Daoy (cell line): ENCODE data around the gene PIAS2. TPM values are rescaled to one million over a fixed set of nuclear protein-coding genes. Genes with fewer than 3 reads are reported as not detected.
"Not testable (repeated sequence)": the region's sequence is repeated elsewhere in the genome, so short reads cannot be mapped to it uniquely, and the experiment has no call there.

ENCODE experiments used
- DNase-seq: peaks from one replicate; pipeline ENCODE4 v3.0.0-alpha.2; 2015; ENCODE audit warnings: low read depth
- total RNA-seq: library from RNA; depleted of rRNA; stranded (reverse); fragments of >200 nt; shearing (Covaris generic); gene quantifications from 2 replicates; pipeline ENCODE4 v1.2.3, GENCODE V29; 2014

Gene PIAS2
- total RNA-seq, 1 experiment from 2014 or later, result 15.8 TPM

DNA sequence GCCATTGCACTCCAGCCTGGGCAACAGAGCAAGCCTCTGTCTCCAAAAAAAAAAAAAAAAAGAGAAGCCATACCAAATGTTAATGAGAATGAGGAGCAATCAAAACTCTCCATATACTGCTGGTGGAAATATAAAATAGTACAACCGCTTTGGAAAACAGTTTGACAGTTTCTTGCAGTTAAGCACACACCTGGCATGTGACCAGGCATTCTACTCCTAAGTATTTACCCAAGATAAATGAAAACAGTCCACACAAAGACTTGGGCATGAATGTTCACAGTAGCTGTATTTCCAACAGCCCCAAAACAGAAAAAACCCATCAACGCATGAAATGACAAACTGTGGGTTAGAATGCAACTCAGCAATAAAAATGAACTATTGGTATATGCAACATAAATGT, 84.5 kb downstream of the PIAS2 start:
- DNase-seq, result no peak

DNA sequence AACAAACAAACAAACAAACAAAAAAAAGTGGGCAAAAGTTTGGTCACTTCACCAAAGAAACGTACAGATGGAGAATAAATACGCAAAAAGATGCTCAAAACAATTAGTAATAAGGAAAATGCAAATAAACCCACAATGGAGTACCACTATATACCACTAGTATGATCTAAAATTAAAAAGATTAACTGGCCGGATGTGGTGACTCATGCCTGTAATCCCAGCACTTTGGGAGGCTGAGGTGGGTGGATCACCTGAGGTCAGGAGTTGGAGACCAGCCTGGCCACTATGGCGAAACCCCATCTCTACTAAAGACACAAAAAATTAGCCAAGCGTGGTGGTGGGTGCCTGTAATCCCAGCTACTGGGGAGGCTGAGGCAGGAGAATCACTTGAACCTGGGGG, 84.9 kb downstream of the PIAS2 start:
- not testable (repeated sequence) for DNase-seq

DNA sequence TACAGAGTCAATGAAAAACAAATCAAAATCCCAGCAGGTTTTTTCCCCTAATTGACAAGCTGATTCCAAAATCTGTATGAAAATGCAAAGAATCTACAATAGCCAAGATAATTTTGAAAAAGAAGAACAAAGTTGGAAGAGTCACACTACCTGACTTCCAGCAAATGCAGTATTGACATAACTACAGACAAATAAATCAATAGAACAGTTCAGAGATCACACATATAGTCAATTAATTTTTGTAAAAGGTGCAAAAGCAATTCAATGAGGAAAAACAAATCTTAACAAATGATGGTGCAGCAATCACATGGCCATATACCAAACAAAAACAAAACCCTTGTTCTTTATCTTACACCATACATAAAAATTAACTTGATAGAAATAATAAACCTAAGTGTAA, 85.9 kb downstream of the PIAS2 start:
- no peak for DNase-seq

DNA sequence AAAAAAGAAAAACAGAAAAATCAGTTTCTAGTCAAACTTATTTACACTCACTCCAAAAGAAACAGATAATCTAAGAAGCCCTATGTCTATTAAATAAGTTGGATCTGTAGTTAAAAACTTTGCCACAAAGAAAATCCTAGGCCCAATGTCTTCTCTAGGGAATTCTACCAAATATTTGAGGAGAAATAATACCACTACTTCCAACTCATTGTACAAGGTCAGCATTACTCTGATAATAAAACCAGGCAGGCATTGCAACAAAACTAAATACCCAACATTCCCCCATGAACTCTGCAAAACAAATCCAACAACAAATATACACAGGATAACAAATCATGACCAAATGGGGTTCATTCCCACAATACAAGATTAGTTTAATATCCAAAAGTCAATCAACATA, 86.7 kb downstream of the PIAS2 start:
- no peak for DNase-seq

DNA sequence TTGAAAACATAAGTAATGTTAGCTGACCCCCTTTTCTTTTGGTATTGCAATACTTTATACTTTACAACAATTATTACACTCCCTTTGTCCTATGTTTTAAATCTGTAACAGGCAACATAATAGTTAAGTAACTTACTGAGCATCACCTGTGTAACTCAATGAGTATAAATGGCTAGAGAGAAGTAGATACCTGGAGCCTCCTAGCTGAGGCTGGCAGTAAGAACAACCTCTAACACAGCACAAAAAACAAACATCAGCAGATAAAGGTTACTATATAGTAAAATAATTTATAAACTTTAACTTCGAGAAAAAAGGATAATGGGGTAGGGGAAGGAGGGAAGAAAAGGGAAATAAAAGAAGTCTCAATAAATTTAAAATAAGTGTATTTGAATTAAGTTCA, 87.4 kb downstream of the PIAS2 start:
- no peak for DNase-seq

DNA sequence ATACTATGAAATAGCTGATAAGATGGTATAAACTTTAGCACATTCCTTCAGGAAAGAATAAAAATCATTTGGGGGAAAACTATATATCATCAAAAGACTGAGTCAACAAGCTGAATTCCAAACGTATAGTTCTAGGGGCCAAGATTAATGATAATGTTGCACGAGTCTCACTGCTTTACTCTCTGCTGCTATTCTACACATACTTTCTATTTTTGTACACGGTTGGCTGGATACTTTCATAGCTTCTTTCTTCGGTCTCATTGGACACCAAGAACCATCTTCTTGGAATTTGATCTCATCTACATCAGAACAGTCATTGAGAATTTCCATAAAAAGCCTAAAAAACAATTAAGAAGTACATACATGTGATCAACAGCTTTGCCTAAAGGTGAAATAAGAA, 87.8 kb downstream of the PIAS2 start:
- no peak for DNase-seq

DNA sequence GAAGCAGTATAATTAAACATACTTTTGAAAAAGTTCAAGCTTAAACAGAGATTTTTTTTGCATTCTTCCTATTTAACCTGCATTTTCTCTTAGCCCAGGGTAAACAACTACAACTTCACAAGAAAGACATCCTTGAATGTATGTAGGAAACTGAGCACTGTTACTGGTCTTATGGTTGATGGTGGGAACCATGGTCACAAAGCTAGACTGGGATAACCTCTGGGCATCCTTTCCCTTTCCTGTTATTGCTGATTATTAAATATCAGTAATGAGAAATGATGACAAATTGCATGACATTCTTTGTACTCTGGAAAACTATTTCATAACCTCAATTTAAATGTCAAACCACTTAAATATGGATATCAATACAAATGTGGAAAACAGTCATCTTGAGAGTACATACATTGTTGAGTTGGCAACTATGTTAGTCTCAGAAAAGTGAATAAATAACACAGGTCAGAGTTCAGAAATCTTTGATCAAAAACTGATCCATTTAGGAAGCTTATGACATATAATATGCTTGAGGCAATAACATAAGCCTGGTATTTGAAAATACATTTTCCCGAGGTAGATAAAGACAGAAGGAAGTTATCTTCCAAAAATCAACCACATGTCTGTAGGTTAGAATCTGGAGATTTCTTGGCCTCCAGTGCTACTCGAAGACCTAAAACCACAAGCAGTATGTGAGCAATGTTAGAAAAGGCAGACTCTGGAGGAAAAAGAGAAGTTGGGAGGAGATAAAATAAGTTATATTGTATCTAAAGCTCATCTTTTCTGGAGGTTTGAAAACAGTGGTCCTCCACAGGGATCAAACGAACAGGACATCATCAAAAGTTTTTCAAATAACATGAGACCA, 95.2 kb downstream of the PIAS2 start:
- no peak for DNase-seq

DNA sequence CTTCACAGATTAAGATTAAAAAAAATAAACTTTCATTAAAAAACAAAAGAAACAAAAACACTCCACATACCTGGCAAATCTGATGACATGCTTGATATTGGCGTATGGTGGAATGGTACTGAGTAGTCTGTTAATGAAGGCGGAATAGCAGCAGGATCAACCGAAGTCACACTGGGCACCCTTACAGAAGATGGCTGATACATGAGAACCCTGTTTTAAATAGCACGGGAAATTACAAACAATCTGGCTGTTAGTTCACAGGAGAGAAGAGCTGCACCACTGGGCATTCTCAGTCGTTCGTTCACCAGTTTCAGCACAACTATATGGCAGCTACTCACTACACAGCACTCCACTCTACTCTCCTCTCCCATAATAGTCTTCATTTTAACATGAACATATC, 96.4 kb downstream of the PIAS2 start:
- DNase-seq, result no peak

DNA sequence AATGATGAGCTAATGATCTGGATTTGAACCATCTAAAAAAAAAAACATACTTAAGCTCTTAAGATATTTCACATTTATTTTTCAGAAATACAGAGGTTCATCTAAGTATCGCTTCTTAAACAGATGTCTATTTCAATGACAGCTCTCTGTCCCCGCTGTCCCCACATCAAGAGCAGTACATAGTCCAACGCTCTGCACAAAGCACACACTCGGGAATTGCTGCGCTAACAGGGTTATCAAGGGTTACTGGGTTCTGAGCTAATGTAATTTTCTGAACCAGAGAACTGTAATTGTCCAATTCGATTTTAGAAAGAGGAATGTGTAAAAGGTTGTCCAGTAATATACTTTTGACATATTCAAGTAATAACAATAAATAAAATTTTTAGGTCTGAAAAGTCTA, 101.6 kb downstream of the PIAS2 start:
- no peak for DNase-seq

DNA sequence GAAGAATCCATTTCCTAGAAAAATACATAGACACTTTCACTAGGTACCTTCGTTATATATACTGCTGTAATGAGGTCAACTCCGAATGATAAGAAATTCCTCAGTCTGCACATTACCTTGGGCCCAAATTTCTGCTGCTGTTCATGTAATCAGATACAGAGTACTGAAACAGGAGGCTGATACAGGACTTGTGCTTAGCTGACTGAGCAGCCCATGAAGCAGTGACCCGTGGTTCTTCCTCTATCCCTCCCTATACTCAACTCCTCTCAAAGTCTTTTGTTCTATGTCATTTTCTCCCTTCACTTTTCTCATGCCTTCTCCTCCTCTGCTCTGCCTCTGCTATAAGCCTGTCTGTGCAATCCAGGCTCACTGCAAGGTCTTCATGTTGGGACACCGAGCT, 102.9 kb downstream of the PIAS2 start:
- DNase-seq, result no peak

DNA sequence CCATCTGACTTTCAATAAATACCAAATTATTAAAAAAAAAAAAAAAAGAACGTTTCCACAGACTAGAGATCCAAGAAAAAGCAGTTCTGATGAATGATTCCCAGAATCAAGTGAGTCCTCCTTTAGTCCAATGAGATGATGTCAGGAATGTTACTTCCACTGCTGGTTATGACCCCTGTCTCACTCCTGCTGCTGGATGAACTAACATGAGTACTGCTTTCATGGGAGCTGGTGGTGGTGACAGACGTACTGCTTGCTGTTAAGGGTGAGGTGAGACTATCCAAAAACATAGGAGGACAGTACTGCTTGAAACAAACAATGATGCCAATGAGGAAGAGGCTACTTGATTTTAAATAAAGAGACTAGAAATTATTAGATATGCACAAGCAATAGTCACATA, 105.0 kb downstream of the PIAS2 start:
- DNase-seq, result no peak

DNA sequence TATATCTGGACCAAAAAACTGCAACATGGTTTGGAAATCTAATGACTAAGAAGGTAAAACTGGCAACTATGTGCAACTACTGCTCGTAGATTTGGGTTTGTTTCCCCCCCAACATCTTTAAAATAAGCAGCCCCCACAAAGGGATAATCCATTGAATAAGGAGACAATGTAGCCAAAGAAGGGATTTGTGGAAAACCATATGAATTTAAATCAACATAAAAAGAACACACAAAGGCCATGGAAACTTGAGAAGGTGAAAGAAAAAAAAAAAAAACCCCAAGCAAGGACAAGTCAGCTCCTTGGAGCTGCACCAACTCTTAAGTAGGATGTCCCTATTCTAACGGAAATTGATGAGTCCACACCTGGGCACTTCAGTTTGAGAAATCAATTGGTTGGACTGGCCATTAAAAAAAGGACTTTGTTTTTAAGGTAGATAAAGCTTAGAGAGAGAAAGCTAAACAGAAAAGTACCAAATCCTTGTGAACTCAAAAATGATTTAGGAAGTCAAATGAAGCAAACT, 106.8 kb downstream of the PIAS2 start:
- DNase-seq, result no peak

DNA sequence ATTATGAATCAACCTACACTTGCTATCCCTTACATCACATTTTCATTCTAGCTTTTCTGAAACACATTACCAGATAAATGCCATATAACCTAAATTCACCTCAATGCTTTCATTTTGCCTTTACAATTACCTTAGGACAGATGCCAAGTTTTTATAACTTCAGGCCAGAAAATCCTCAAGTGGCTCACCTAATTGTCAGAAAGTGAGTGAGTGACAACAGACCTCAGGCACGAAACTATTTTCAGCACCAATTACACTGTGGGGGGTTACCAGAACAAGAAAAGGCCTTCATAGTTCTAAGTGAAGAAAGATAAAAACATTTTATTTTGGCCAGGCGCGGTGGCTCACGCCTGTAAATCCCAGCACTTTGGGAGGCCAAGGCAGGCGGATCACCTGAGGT, 108.2 kb downstream of the PIAS2 start:
- no peak for DNase-seq

DNA sequence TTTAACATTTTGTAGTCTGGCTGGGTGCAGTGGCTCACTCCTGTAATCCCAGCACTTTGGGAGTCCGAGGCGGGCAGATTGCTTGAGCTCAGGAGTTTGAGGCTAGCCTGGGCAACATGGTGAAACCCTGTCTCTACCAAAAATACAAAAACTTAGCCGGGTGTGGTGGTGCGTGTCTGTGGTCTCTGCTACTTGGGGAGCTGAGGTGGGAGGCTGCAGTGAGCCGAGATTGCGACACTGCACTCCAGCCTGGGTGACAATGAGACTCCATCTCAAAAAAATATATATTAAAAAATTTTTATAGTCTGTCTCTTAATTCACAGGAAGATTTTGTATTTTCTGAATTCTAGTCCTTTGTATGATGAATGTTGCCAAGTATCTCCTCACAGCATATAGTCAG, 121.4 kb downstream of the PIAS2 start:
- DNase-seq, result not testable (repeated sequence)

DNA sequence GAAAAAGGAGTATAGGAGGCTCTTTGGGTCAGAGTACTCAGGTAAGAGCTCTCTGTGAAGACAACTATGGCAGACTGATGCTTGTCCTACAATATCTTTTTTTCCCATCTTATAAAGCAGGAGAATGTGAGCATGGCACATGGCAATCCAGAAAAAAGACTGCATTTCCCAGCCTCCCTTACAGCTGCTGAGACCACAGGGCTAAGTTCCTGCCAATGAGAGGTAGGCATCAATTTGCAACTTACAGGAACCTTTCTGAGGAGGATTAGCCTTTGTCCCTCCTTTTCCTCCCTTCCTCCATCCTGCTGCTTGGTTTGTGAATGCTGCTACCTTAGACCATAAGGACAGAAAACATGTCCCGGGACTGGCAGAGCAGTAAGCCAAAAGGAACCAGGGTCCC, 122.7 kb downstream of the PIAS2 start:
- no peak for DNase-seq

DNA sequence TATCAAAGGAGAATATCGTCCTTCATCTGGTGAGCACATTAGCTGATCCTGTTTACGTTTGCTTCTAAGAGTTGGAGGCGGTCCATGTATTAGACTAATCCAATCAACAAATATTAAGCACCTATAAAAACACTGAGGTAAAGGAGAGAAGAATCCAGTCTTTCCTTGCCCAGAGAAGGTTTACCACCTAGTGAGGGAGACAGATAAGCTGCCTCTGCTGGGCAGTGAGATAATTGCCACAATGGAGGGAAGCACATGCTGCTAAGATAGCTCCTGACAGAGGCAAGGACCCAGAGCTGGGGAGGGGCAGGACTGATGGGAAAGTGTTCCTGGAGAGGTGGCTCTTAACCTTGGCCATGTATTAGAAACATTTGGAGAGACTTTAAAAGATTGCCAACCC, 123.7 kb downstream of the PIAS2 start:
- no peak for DNase-seq

DNA sequence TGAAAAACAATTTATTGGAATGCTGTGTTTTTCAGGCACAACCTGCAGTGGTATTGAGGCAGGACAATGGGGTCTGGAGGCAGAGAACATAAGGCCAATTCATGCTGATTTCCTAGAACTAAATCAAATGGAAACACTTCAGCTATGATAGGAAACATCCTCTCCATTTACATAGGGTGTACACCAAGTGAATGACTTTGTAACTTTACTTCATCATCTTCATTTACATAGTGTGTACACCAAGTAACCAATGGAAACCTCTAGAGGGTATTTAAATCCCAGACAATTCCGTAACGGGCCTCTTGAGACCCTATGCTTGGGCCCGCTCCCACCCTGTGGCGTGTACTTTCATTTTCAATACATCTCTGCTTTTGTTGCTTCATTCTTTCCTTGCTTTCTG, 128.2 kb downstream of the PIAS2 start:
- no peak for DNase-seq

DNA sequence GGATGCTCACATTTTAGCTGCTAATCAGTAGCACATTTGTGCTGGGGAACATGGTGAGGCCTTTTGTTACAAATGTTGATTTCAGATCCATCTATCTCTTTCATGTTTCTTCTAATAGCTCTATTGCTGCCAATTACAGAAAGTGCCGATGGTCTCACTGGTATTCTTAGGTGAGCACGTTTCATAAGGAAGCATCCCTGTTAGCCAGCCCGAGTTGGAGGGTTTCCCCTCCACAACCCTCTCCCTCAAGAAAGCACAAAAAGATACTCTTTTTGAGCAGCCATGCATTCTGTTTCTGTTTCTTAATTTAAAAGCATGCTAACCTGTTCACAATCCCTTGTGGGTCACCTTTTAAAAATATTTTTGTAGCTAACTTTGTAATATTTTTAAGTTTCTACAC, 129.6 kb downstream of the PIAS2 start:
- no peak for DNase-seq

DNA sequence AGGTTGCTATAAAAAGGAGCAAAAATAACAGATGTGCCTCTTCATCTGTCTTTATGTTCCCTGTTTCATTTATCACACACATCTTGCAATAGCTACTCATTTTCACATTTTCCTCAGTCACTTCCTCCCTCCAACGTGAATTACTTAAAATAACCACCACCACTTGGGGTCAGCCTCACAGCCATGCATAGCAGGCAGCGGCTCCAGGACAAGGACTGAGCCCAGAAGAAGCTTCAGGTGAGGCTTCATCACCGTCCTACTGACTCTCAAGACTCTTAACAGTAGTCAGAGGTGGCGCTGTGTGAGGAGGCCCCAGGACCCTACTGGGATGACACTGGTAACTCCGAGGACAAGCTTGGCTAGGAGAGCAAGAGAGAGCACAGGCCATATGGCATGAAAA, 144.9 kb downstream of the PIAS2 start:
- no peak for DNase-seq

DNA sequence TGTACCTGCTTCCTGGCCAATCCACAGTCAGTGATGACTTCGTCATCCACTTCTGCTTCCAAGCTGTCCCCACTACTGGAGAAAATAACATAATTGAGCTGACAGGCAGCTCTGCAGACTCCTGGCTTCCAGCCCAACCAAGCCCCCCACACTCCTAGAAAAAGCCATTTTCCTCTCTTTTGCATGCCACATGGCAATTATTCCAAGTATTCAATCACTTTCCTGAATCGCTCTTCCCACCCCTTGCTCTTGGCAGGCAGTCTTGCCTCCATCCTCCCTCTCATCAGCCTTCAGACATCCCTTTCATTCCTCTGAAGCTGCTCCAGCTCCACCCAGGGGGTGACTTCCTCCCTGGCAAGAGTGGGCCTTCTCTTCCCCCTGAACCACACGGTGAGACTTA, 146.2 kb downstream of the PIAS2 start:
- no peak for DNase-seq

DNA sequence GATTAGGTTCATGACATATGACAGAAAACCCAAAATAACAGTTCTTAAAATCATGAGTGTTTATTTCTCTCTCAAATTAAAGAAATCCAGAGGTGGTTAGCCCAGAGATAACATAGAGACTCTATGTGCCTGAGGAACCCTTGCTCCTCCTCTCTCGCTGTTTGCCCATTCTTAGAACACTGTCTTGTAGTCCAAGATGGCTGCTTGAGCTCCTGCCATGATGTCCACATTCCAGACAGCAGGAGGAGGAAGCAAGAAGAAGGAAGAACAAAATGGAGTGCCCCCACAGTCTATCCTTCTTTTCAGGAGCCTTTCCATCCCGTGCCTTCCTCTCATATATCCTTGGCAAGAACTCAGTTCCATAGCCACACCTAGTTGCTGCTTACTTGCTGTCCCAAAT, 146.6 kb downstream of the PIAS2 start:
- no peak for DNase-seq

DNA sequence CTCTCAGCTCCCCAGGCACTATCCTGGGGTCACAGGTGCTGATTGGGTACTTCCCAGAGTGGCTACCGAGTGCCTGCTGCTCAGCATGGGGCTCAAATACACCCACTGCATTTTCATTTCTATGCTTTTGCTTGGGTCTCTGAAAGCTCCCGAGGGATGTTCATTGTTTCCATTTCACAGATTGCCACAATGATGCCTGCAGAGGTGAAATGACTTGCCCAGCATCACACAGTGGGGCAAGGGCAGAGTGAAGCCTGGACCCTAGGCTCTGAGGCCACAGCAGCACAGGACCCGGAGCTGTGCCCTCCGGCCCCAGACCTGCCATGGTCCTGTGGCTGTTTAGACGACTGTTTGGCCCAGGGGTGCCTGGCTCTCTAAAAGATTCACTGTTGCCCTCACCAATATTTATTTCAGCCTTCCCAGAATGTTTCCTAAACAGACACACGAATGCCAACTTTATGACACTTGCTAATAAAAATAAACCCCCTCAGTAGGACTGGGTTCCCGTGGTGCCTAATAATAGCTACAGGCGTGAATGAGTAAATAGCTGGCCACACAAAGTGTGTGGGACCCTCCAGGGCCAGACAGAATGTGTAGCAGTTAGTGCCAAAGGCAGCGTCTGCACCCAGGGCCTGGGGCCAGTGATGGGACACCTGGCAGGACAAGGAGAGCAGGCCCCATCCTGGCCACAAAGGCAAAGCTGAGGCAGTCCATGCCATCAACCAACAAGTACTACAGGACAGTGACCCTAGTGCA, 149.0 kb downstream of the PIAS2 start:
- no peak for DNase-seq

DNA sequence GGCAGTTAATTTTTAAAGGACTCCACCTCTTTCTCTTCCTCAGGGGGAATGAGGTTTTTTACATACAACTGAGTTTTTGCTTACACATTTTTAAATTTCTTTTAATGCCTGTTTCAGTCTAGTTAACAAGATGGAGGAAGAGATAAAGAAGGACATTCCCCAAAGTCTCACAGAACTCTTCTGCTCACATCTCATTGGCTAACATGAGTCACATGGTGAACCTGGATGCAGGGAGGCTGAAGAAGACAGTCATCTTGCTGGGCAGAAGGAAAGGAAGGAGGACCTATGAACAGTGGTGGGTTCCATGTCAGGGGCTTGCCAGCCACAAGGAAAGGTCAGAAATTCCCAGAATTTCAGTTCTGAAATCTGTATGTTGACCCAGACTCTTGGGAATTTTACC, 150.1 kb downstream of the PIAS2 start:
- DNase-seq, result no peak
